Stimulated activated naive B cell treated with anti-CD40 and anti-IgM and Interleukin-4, amounts not matched to agents 10 μg/mL and 1 μg/mL and 100 μg/mL, for 72 hours (primary cell): ENCODE data around the gene PCED1B.
"Not testable (repeated sequence)": the region's sequence is repeated elsewhere in the genome, so short reads cannot be mapped to it uniquely, and the experiment has no call there.

Experiments
- ATAC-seq, 2 donors: fragments of 150-1000 bp; cut with Tn5 transposase; replicated peaks; 2 replicates each; pipeline ENCODE4 v1.10.0; 2021; ENCODE audit warnings: moderate library complexity in 1 of 2
- DNase-seq: peaks from one replicate; pipeline ENCODE4 v3.0.0; 2021
- H3K27ac Mint-ChIP-seq: one replicate; pipeline ENCODE4 v1.8.0; 2022; ENCODE audit warnings: mild to moderate bottlenecking, mixed read lengths
- H3K27me3 Mint-ChIP-seq, 2 donors: one replicate each; pipeline ENCODE4 v1.8.0; 2022; ENCODE audit warnings: mixed read lengths in 2 of 2
- H3K36me3 Mint-ChIP-seq, 2 donors: one replicate each; pipeline ENCODE4 v1.8.0; 2022; ENCODE audit warnings: mixed read lengths in 2 of 2, mild to moderate bottlenecking in 1 of 2
- H3K4me1 Mint-ChIP-seq, 2 donors: one replicate each; pipeline ENCODE4 v1.8.0; 2022; ENCODE audit warnings: mixed read lengths in 2 of 2, mild to moderate bottlenecking in 1 of 2
- H3K4me3 Mint-ChIP-seq, 2 donors: one replicate each; pipeline ENCODE4 v1.8.0; 2022; ENCODE audit warnings: mild to moderate bottlenecking in 2 of 2, mixed read lengths in 2 of 2, moderate library complexity in 1 of 2
- H3K9me3 Mint-ChIP-seq, 2 donors: one replicate each; pipeline ENCODE4 v1.8.0; 2022; ENCODE audit warnings: mixed read lengths in 2 of 2, mild to moderate bottlenecking in 1 of 2

PCED1B gene

GRCh38 chr12:47079468-47079980 is at the start of gene PCED1B, which contains the start of gene AMIGO2:
Gene PCED1B, plus strand, starts transcription at chr12:47079621. Its CDS starts 155,443 bp downstream, at chr12:47235064.
Gene AMIGO2, minus strand, starts transcription at chr12:47079959. Its CDS starts 957 bp downstream, at chr12:47079002.
- DNase-seq = peak; percentile 59
- Mint-ChIP-seq H3K9me3 (no peaks in the 10 kb centered on the region), H3K4me1 (peaks cover 41 to 70% of the 10 kb centered on the region in 2 donors), H3K27ac (peak within 1 kb of the TSS; percentile 94), H3K27me3 (no peaks in the 10 kb centered on the region), H3K36me3 (peaks cover 27 to 30% of the 10 kb centered on the region in 2 donors), H3K4me3 (peak within 1 kb of the TSS; percentile 92 to 98)
- ATAC-seq = peak; percentile 61 to 66

- Mint-ChIP-seq H3K27me3 (peaks cover 5 to 8% of the 10 kb centered on the region in 2 donors), H3K4me3 (no peak overlapping the region), H3K4me1 (peaks cover 14 to 34% of the 10 kb centered on the region in 2 donors), H3K9me3 (no peaks in the 10 kb centered on the region), H3K36me3 (no peaks in the 10 kb centered on the region), H3K27ac (no peak overlapping the region)
- DNase-seq (no peak), ATAC-seq (no peak)
Measured at GRCh38 chr12:47029903-47030302, 49.5 kb upstream of the PCED1B start.

GRCh38 chr12:47032644-47033043 is 46.8 kb upstream of the PCED1B start:
- no peaks in the 10 kb centered on the region for H3K9me3 Mint-ChIP-seq
- H3K4me3 Mint-ChIP-seq = no peak overlapping the region
- H3K27ac Mint-ChIP-seq = no peak overlapping the region
- no peak for DNase-seq
- H3K36me3 Mint-ChIP-seq = no peaks in the 10 kb centered on the region
- ATAC-seq = peak; percentile 82 to 83
- H3K4me1 Mint-ChIP-seq = peaks cover 25 to 50% of the 10 kb centered on the region in 2 donors
- no peaks in the 10 kb centered on the region for H3K27me3 Mint-ChIP-seq

- Mint-ChIP-seq H3K4me1 (peaks cover 25 to 51% of the 10 kb centered on the region in 2 donors), H3K27ac (no peak overlapping the region), H3K4me3 (peak overlapping the region in 1 of 2 donors; percentile 8), H3K36me3 (no peaks in the 10 kb centered on the region), H3K9me3 (no peaks in the 10 kb centered on the region), H3K27me3 (no peaks in the 10 kb centered on the region)
- DNase-seq (no peak), ATAC-seq (peak; percentile 42 to 49)
Measured at GRCh38 chr12:47033081-47033480, 46.3 kb upstream of the PCED1B start.

GRCh38 chr12:47033789-47034555 is 45.4 kb upstream of the PCED1B start:
- ATAC-seq = no peak
- H3K27ac Mint-ChIP-seq = peak overlapping the region; percentile 47

GRCh38 chr12:47034661-47035060 is 44.8 kb upstream of the PCED1B start:
- no peak for DNase-seq
- peaks cover 0 to 2% of the 10 kb centered on the region in 2 donors for H3K27me3 Mint-ChIP-seq
- H3K36me3 Mint-ChIP-seq = no peaks in the 10 kb centered on the region
- no peak overlapping the region for H3K27ac Mint-ChIP-seq
- H3K4me1 Mint-ChIP-seq = peaks cover 31 to 63% of the 10 kb centered on the region in 2 donors
- H3K9me3 Mint-ChIP-seq = no peaks in the 10 kb centered on the region
- H3K4me3 Mint-ChIP-seq = no peak overlapping the region
- ATAC-seq = no peak

More at GRCh38 chr12:47033789-47034555, 45.4 kb upstream of the PCED1B start:
- DNase-seq = no peak
- Mint-ChIP-seq H3K27me3 (no peaks in the 10 kb centered on the region), H3K4me3 (no peak overlapping the region), H3K4me1 (peaks cover 29 to 57% of the 10 kb centered on the region in 2 donors), H3K9me3 (no peaks in the 10 kb centered on the region), H3K36me3 (no peaks in the 10 kb centered on the region)

- ATAC-seq (peak in 1 of 2 donors; percentile 14), DNase-seq (no peak)
- Mint-ChIP-seq H3K36me3 (no peaks in the 10 kb centered on the region), H3K9me3 (no peaks in the 10 kb centered on the region), H3K4me1 (peaks cover 33 to 66% of the 10 kb centered on the region in 2 donors), H3K27ac (peak overlapping the region; percentile 14), H3K4me3 (no peak overlapping the region), H3K27me3 (peaks cover 0 to 5% of the 10 kb centered on the region in 2 donors)
Measured at GRCh38 chr12:47035484-47035883, 43.9 kb upstream of the PCED1B start.

- peaks cover 27 to 48% of the 10 kb centered on the region in 2 donors for H3K4me1 Mint-ChIP-seq
- ATAC-seq = peak; percentile 65 to 82
- peaks cover 0 to 4% of the 10 kb centered on the region in 2 donors for H3K36me3 Mint-ChIP-seq
- H3K27ac Mint-ChIP-seq = peak overlapping the region; percentile 31
- H3K27me3 Mint-ChIP-seq = peaks cover 0 to 5% of the 10 kb centered on the region in 2 donors
- H3K4me3 Mint-ChIP-seq = peak overlapping the region; percentile 1 to 48
- no peak for DNase-seq
- peaks cover 0 to 5% of the 10 kb centered on the region in 2 donors for H3K9me3 Mint-ChIP-seq
Measured at GRCh38 chr12:47038270-47038748, 41.1 kb upstream of the PCED1B start.

GRCh38 chr12:47039079-47039478 is 40.3 kb upstream of the PCED1B start:
- DNase-seq = no peak
- H3K27me3 Mint-ChIP-seq = peaks cover 0 to 5% of the 10 kb centered on the region in 2 donors
- no peak overlapping the region for H3K4me3 Mint-ChIP-seq
- H3K4me1 Mint-ChIP-seq = peaks cover 22 to 41% of the 10 kb centered on the region in 2 donors
- H3K9me3 Mint-ChIP-seq = peaks cover 0 to 5% of the 10 kb centered on the region in 2 donors
- no peak overlapping the region for H3K27ac Mint-ChIP-seq
- ATAC-seq = no peak
- peaks cover 0 to 4% of the 10 kb centered on the region in 2 donors for H3K36me3 Mint-ChIP-seq

GRCh38 chr12:47039756-47040155 is 39.7 kb upstream of the PCED1B start:
- H3K4me3 Mint-ChIP-seq = no peak overlapping the region
- peaks cover 0 to 5% of the 10 kb centered on the region in 2 donors for H3K27me3 Mint-ChIP-seq
- H3K27ac Mint-ChIP-seq = no peak overlapping the region
- H3K9me3 Mint-ChIP-seq = peaks cover 0 to 5% of the 10 kb centered on the region in 2 donors
- ATAC-seq = no peak
- H3K4me1 Mint-ChIP-seq = peaks cover 19 to 34% of the 10 kb centered on the region in 2 donors
- no peak for DNase-seq
- H3K36me3 Mint-ChIP-seq = peaks cover 0 to 4% of the 10 kb centered on the region in 2 donors

- H3K27ac Mint-ChIP-seq = no peak overlapping the region
- H3K4me3 Mint-ChIP-seq = no peak overlapping the region
- ATAC-seq (no peak), DNase-seq (no peak)
- H3K36me3 Mint-ChIP-seq = peaks cover 0 to 4% of the 10 kb centered on the region in 2 donors
- H3K9me3 Mint-ChIP-seq = peaks cover 0 to 5% of the 10 kb centered on the region in 2 donors
- peaks cover 0 to 5% of the 10 kb centered on the region in 2 donors for H3K27me3 Mint-ChIP-seq
- H3K4me1 Mint-ChIP-seq = peaks cover 10 to 20% of the 10 kb centered on the region in 2 donors
Measured at GRCh38 chr12:47041327-47041726, 38.1 kb upstream of the PCED1B start.

- Mint-ChIP-seq H3K36me3 (peaks cover 10 to 22% of the 10 kb centered on the region in 2 donors), H3K4me1 (peaks cover 3 to 7% of the 10 kb centered on the region in 2 donors), H3K27me3 (no peaks in the 10 kb centered on the region), H3K27ac (no peak overlapping the region), H3K9me3 (peaks cover 18 to 21% of the 10 kb centered on the region in 2 donors), H3K4me3 (no peak overlapping the region)
- ATAC-seq = no peak
- DNase-seq = no peak
Measured at GRCh38 chr12:47048541-47048940, 30.9 kb upstream of the PCED1B start.

- not testable (repeated sequence) for DNase-seq, H3K4me1 Mint-ChIP-seq, H3K27me3 Mint-ChIP-seq, H3K4me3 Mint-ChIP-seq
- Mint-ChIP-seq H3K9me3 (peaks cover 19 to 22% of the 10 kb centered on the region in 2 donors), H3K27ac (peak overlapping the region; percentile 16), H3K36me3 (peaks cover 10 to 24% of the 10 kb centered on the region in 2 donors)
- ATAC-seq = peak in 1 of 2 donors; percentile 25
Measured at GRCh38 chr12:47051291-47051690, 28.1 kb upstream of the PCED1B start.

- no peak overlapping the region for H3K27ac Mint-ChIP-seq
- H3K27me3 Mint-ChIP-seq = no peaks in the 10 kb centered on the region
- H3K9me3 Mint-ChIP-seq = peaks cover 23 to 25% of the 10 kb centered on the region in 2 donors
- DNase-seq (no peak), ATAC-seq (no peak)
- H3K4me3 Mint-ChIP-seq = no peak overlapping the region
- peaks cover 3 to 7% of the 10 kb centered on the region in 2 donors for H3K4me1 Mint-ChIP-seq
- peaks cover 13 to 28% of the 10 kb centered on the region in 2 donors for H3K36me3 Mint-ChIP-seq
Measured at GRCh38 chr12:47052274-47052673, 27.1 kb upstream of the PCED1B start.
